ELF-1 (cell line): ENCODE data around the gene HOXD9.
A peak's percentile ranks its signal among the peaks of the same experiment; 100 is the strongest.

Source experiments
- DNase-seq: peaks from one replicate; pipeline ENCODE4 v3.0.0-alpha.2; 2016; ENCODE audit warnings: low read depth, low spot score

The HOXD9 gene

GRCh38 chr2:176137906-176138305, 15.4 kb downstream of the HOXD9 start:
- DNase-seq = no peak

GRCh38 chr2:176138526-176138922, 16.0 kb downstream of the HOXD9 start:
- no peak for DNase-seq

GRCh38 chr2:176138923-176139660, 16.6 kb downstream of the HOXD9 start:
- DNase-seq = no peak

- DNase-seq = no peak
These were observed 17.4 kb downstream of the HOXD9 start for GRCh38 chr2:176139661-176140512.

- peak; percentile 90 for DNase-seq
These were observed 18.2 kb downstream of the HOXD9 start for GRCh38 chr2:176140513-176141317.

GRCh38 chr2:176142281-176142680, 19.8 kb downstream of the HOXD9 start:
- DNase-seq = no peak

- DNase-seq = no peak
These were observed 22.8 kb downstream of the HOXD9 start for GRCh38 chr2:176145085-176145969.

GRCh38 chr2:176146101-176146500, 23.6 kb downstream of the HOXD9 start:
- no peak for DNase-seq

GRCh38 chr2:176146645-176147044, 24.1 kb downstream of the HOXD9 start:
- no peak for DNase-seq

GRCh38 chr2:176147210-176147799, 24.8 kb downstream of the HOXD9 start:
- no peak for DNase-seq

- peak; percentile 64 for DNase-seq
These were observed 25.4 kb downstream of the HOXD9 start for GRCh38 chr2:176147800-176148496.

GRCh38 chr2:176148751-176149421, 26.4 kb downstream of the HOXD9 start:
- no peak for DNase-seq

- DNase-seq = no peak
These were observed 27.0 kb downstream of the HOXD9 start for GRCh38 chr2:176149481-176149938.

- no peak for DNase-seq
These were observed 27.5 kb downstream of the HOXD9 start for GRCh38 chr2:176149939-176150583.

GRCh38 chr2:176150584-176151441, 28.3 kb downstream of the HOXD9 start:
- no peak for DNase-seq

- peak; percentile 30 for DNase-seq
These were observed 29.1 kb downstream of the HOXD9 start, which contains the start of gene HOXD4 for GRCh38 chr2:176151442-176152287. HOXD4 (plus strand) TSS chr2:176151550; CDS start chr2:176151634, 84 bp downstream.
